Panc1 (cell line): Measurements from ENCODE around the gene HIPK4. TPM values are rescaled to one million over a fixed set of nuclear protein-coding genes. Genes with fewer than 3 reads are reported as not detected.

Experiments used
- ATAC-seq: fragments of 200-7000 bp; cut with Tn5 transposase; 2 replicates; pipeline ENCODE4 v1.9.1; 2020; ENCODE audit warnings: mild to moderate bottlenecking, moderate library complexity
- BruUV-seq: library from RNA; stranded (reverse); fragments of 400-500 nt; replicated peaks from 2 replicates; lab custom pipeline; 2021; lab: Mats Ljungman, UMichigan
- CTCF ChIA-PET: fragments of 300-600 bp; sonication (Branson Sonifier 250); formaldehyde crosslinking; loops from one replicate; lab custom pipeline; 2022; ENCODE audit warnings: antibody characterized with exemption; lab: Charles Lee
- POLR2A ChIA-PET: fragments of 300-600 bp; sonication (Branson Sonifier 250); formaldehyde crosslinking; loops from one replicate; lab custom pipeline; 2022; ENCODE audit warnings: antibody characterized with exemption; lab: Charles Lee
- DNase-seq: peaks from one replicate; pipeline ENCODE4 v3.0.0-alpha.2; 2010; ENCODE audit warnings: low read depth, low spot score
- H3K27ac ChIP-seq: 2 replicates; pipeline ENCODE4 v1.5.1; 2011; ENCODE audit warnings: mild to moderate bottlenecking, low read length, inconsistent platforms
- H3K27me3 ChIP-seq: fragments of 200-500 bp; sonication (Bioruptor generic); 2 replicates; pipeline ENCODE4 v1.6.0; 2014; ENCODE audit warnings: low read length, inconsistent platforms; ENCODE audit not compliant: control insufficient read depth, insufficient read depth
- H3K36me3 ChIP-seq: fragments of 200-500 bp; sonication (Bioruptor generic); 2 replicates; pipeline ENCODE4 v1.5.1; 2014; ENCODE audit warnings: inconsistent platforms, mild to moderate bottlenecking, low read length, moderate library complexity; ENCODE audit not compliant: control insufficient read depth, insufficient read depth
- H3K4me1 ChIP-seq: 2 replicates; pipeline ENCODE4 v1.5.1; 2011; ENCODE audit warnings: inconsistent platforms, mild to moderate bottlenecking, low read length, moderate library complexity; ENCODE audit not compliant: control insufficient read depth, insufficient read depth
- H3K4me3 ChIP-seq, 2 experiments: 2 replicates each; pipeline ENCODE4 v1.5.1; 2011 to 2012; ENCODE audit warnings: low read depth in 2 of 2, low read length in 2 of 2, mild to moderate bottlenecking in 2 of 2, inconsistent platforms in 1 of 2, moderate library complexity in 1 of 2
- H3K9me3 ChIP-seq: fragments of 200-500 bp; sonication (Bioruptor generic); 2 replicates; pipeline ENCODE4 v1.5.1; 2014; ENCODE audit warnings: low read depth, mild to moderate bottlenecking, inconsistent platforms, low read length, moderate library complexity; ENCODE audit not compliant: control insufficient read depth, insufficient read depth
- POLR2AphosphoS5 ChIP-seq: IDR thresholded peaks from 2 replicates; pipeline ENCODE4 v1.6.1; 2012; ENCODE audit warnings: mild to moderate bottlenecking, low read depth, low read length, moderate library complexity
- REST ChIP-seq, 2 experiments: IDR thresholded peaks; 2 replicates each; pipeline ENCODE4 v1.6.1; 2011 to 2012; ENCODE audit warnings: low read depth in 2 of 2, control low read depth in 1 of 2, low read length in 1 of 2, mild to moderate bottlenecking in 1 of 2, moderate library complexity in 1 of 2; ENCODE audit not compliant: insufficient read depth in 1 of 2
- SIN3A ChIP-seq: IDR thresholded peaks from 2 replicates; pipeline ENCODE4 v1.6.1; 2012; ENCODE audit warnings: low read depth, mild to moderate bottlenecking, low read length, moderate library complexity, borderline replicate concordance; ENCODE audit not compliant: insufficient read depth
- TCF7L2 ChIP-seq: IDR thresholded peaks from 2 replicates; pipeline ENCODE4 v1.6.1; 2011; ENCODE audit warnings: mild to moderate bottlenecking, low read depth, low read length, inconsistent platforms
- in situ Hi-C: cut with HindIII; loops from 2 replicates; pipeline ENCODE4 v1.10.0; 2016; ENCODE audit warnings: low sequenced_read_pairs, low pct_unique_long_range_greater_than_20kb
- intact Hi-C: fragments of 100-400 bp; cut with micrococcal nuclease; formaldehyde crosslinking; loops from one replicate; pipeline ENCODE4 v1.10.0; 2022; ENCODE audit not compliant: unreplicated experiment
- total RNA-seq: library from RNA; stranded (reverse); gene quantifications from one replicate; pipeline ENCODE4 v1.2.1, GENCODE V29; 2021; ENCODE audit not compliant: unreplicated experiment
- TF ChIP-seq, protein P1 (sequence below): fragments of 450-650 bp; IDR thresholded peaks from 2 replicates; pipeline ENCODE4 v1.5.1; 2017; ENCODE audit warnings: mild to moderate bottlenecking

Gene HIPK4
- total RNA-seq, 1 experiment from 2014 or later: 0.13 TPM

DNA sequence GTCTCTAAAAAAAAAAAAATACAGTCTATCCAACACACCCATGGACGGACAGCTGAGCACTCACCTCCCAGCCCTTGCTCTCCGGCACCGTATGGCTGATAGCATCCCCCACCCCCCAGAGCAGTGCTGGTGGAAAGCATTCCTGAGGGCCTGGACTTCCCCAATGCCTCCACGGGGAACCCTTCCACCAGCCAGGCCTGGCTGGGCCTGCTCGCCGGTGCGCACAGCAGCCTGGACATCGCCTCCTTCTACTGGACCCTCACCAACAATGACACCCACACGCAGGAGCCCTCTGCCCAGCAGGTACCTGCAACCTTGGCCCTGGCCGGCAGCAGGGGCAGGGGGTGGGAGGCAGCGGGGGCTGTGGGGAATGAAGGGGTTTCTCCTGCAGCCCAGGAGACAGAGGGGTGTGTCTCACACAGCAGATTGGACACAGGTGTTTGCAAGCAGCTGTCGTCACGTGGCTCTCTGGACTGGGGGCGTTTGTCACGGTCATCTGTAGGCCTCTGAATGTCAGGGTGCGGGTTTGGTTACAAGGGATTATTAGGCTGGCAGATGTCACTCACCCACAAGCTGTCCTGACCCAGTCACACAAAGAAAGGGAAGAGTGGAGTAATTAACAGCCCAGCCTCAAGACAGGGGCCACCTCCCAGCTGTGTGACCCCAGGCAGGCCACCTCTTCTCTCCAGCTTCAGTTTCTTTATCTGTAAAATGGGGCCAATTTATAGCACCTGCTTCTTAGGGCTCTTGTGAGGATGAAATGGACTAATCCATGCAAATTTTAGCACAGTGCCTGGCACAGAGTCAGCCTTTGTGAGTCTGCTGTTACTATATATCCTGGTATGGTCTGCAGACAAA lies 22.2 kb downstream of the HIPK4 start:
- in situ Hi-C loops: no loop called here
- CTCF ChIA-PET: interaction anchor here (0.6 kb wide), 1 partner anchor 14 kb away, joined by 7 read pairs; no protein-coding TSS in a partner anchor
- Histone ChIP-seq H3K27ac (no peak overlapping the region), H3K4me3 (no peak overlapping the region), H3K9me3 (no peaks in the 10 kb centered on the region), H3K4me1 (peaks cover 3% of the 10 kb centered on the region; the same call in 1 of the 2 replicates), H3K27me3 (no peaks in the 10 kb centered on the region), H3K36me3 (no peaks in the 10 kb centered on the region)
- no peak for ATAC-seq
- no TSS peak for BruUV-seq
- POLR2A ChIA-PET: no interaction called here
- TF ChIP-seq, protein P1, sequence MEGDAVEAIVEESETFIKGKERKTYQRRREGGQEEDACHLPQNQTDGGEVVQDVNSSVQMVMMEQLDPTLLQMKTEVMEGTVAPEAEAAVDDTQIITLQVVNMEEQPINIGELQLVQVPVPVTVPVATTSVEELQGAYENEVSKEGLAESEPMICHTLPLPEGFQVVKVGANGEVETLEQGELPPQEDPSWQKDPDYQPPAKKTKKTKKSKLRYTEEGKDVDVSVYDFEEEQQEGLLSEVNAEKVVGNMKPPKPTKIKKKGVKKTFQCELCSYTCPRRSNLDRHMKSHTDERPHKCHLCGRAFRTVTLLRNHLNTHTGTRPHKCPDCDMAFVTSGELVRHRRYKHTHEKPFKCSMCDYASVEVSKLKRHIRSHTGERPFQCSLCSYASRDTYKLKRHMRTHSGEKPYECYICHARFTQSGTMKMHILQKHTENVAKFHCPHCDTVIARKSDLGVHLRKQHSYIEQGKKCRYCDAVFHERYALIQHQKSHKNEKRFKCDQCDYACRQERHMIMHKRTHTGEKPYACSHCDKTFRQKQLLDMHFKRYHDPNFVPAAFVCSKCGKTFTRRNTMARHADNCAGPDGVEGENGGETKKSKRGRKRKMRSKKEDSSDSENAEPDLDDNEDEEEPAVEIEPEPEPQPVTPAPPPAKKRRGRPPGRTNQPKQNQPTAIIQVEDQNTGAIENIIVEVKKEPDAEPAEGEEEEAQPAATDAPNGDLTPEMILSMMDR: no peak
- no peak for TF ChIP-seq TCF7L2
- TF ChIP-seq REST (IDR thresholded peaks at IDR 0.05; ENCODE audit: insufficient read depth in 1 of 2, low read depth in 2 of 2, low read length in 1 of 2): no peak
- no peak for TF ChIP-seq SIN3A
- no peak for TF ChIP-seq POLR2AphosphoS5
- DNase-seq: no peak
- intact Hi-C loops: no loop called here

DNA sequence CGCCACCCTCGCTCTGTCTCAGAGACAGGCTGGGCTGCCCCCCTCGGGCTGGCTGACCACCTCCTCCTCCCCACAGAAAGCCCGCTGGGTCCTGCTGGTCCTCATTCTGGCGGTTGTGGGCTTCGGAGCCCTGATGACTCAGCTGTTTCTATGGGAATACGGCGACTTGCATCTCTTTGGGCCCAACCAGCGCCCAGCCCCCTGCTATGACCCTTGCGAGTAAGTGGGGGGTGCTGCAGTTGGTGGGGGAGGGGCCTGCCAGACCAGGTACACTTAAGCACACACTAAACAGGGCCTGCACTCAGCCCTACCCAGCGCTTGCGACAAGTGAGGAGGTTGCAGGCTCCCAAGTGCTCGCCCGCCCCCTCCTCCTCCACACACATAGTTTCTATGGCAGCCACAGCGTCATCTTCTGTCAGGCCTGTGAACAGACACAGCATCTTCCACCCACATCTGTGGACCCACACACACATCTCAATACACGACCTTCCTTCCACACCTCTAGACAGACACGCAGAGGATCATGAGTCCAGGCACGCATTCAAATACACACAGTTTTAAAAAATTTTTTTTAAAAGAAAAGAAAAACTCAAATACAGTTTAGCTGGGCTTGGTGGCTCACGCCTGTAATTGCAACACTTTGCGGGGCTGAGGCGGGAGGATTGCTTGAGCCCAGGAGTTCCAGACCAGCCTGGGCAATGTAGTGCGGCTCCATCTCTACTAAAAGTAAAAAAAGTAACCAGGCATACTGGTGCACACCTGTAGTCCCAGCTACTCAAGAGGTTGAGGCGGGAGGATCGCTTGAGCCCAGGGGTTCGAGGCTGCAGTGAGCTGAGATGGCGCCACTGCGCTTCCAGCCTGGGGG lies 23.1 kb downstream of the HIPK4 start:
- BruUV-seq: no TSS peak
- intact Hi-C loops: no loop called here
- Histone ChIP-seq H3K27ac (no peak overlapping the region), H3K9me3 (no peaks in the 10 kb centered on the region), H3K36me3 (no peaks in the 10 kb centered on the region), H3K4me1 (peaks cover 4% of the 10 kb centered on the region; the same call in 1 of the 2 replicates), H3K4me3 (no peak overlapping the region), H3K27me3 (no peaks in the 10 kb centered on the region)
- in situ Hi-C loops: no loop called here
- DNase-seq (no peak), ATAC-seq (peak; percentile 58; the same call in 1 of the 2 replicates)
- TF ChIP-seq SIN3A (no peak), TCF7L2 (no peak), POLR2AphosphoS5 (no peak), REST (IDR thresholded peaks at IDR 0.05; ENCODE audit: insufficient read depth in 1 of 2, low read depth in 2 of 2, low read length in 1 of 2) (no peak)
- TF ChIP-seq, protein P1: no peak
- CTCF ChIA-PET: no interaction called here
- POLR2A ChIA-PET: interaction anchor here (0.6 kb wide), 1 partner anchor 330 kb away, joined by 4 read pairs; no protein-coding TSS in a partner anchor
